Stimulated activated CD8-positive, alpha-beta memory T cell treated with anti-CD3 and anti-CD28 coated beads, Interleukin-15, amount 100 ng/mL, for 4 hours (primary cell): Measurements from ENCODE around the gene NOS1AP.

Experiments
- DNase-seq, 2 donors: peaks; one replicate each; pipeline ENCODE4 v3.0.0-alpha.2; 2020; ENCODE audit warnings: low read depth in 2 of 2

Gene NOS1AP

GRCh38 chr1:162219461-162219860, 150.0 kb downstream of the NOS1AP start:
- DNase-seq, result no peak

DNA sequence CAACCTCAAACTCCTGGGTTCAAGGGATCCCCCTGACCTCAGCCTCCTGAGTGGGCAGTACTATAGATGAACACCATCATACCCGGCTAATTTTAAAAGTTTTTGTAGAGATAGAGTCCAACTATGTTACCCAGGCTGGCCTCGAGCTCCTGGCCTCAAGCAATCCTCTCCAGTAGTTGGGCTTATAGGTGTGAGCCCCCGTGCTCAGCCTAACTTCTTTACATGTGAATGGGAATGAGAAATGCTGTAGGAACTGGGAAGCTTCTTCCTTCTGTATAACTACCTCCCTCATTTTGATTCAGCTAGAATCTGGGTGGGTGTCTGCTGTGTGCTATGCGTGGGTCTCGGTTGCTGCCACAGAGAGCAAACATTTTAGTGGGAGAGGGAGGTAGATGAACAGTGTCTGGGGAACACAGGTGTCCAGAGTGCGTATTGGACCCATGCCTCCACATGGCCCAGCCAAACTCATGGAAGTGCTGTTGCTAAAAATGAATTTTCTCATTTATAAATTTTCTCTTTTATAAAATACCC, 150.6 kb downstream of the NOS1AP start:
- DNase-seq, result no peak

GRCh38 chr1:162222014-162222413, 152.5 kb downstream of the NOS1AP start:
- DNase-seq, result no peak

GRCh38 chr1:162222730-162223129, 153.2 kb downstream of the NOS1AP start:
- DNase-seq, result no peak

DNA sequence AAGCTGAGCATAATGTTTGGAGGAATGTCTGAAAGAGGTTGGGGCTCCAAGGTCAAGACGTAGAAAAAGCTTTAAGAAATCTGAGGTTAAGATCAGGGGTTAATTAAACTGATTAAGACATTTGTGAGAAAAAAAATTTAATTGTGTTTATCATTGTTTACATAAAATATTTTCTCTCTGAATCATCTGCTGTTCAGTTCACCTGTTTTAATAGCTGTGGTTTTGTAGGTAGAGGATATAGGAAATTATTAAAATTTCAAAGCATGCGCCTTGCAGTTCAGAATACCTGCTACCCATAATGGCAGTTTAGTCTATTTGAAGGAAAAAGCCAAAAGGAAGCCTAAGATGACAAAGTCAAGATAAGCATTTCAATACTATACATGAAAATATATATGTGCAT, 154.0 kb downstream of the NOS1AP start:
- DNase-seq, result no peak

GRCh38 chr1:162224267-162224666, 154.8 kb downstream of the NOS1AP start:
- DNase-seq, result no peak

DNA sequence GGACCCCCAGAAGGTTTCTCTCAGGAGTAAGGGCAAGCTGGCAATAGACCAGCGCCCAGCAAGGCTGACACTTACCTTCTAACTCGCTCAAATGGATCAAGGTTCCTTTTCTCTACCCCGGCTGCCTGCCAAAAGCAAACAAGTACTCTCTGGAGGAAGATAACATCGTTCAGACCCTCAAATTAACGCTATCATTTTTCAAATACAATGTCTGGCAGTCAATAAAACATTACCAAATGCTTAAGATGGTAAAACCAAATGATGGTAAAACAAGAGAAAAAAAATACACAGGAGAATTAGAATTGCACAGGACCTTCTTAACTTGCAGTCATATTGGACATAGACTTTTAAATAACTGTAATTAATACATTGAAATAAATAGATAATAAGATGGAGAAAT, 159.1 kb downstream of the NOS1AP start:
- DNase-seq, result no peak

- DNase-seq, result no peak
These were observed 160.1 kb downstream of the NOS1AP start for GRCh38 chr1:162229549-162229948.

GRCh38 chr1:162230096-162230495, 160.6 kb downstream of the NOS1AP start:
- DNase-seq, result no peak

- no peak for DNase-seq
These were observed 161.0 kb downstream of the NOS1AP start for GRCh38 chr1:162230517-162230916.

GRCh38 chr1:162232034-162232711, 162.7 kb downstream of the NOS1AP start:
- DNase-seq, result no peak

DNA sequence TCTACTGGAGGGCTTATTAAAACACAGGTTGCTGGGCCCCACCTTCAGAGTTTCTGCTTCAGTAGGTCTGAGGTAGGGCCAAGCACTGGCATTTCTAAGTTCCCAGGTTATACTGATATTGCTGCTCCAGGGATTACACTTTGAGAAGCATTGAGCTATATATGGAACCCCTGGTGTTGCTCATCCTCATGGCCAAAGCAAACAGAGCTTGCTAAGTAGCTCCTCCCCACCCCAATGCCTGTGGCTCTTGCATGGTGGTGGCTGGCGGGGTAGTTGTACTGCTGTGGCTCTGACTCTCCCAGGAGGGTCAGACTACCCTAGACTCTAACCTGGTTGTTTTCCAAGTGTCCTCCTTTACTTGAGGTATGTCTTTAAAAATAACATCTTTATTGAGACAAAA, 163.6 kb downstream of the NOS1AP start:
- DNase-seq, result no peak

DNA sequence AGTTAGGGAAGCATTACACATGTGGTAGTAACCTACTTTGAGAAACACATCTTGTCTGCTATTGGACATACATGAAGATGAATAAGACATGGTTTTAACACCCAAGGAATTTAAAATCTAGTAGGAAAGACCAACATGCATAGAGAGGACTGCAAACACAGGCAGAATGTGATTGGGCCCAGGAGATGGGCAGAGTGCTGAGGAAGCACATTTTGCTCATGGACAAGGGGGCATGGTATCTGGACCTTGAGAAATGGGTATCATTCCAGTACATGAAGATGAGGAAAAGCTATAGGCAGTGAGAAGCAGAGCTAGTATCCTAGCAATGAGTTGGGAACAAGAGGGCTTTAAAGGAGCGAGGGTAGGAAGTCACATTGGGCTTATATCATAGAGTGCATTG, 164.4 kb downstream of the NOS1AP start:
- no peak for DNase-seq

- no peak for DNase-seq
These were observed 165.1 kb downstream of the NOS1AP start for GRCh38 chr1:162234571-162234970.

- DNase-seq, result no peak
These were observed 165.8 kb downstream of the NOS1AP start for GRCh38 chr1:162235241-162235800.

DNA sequence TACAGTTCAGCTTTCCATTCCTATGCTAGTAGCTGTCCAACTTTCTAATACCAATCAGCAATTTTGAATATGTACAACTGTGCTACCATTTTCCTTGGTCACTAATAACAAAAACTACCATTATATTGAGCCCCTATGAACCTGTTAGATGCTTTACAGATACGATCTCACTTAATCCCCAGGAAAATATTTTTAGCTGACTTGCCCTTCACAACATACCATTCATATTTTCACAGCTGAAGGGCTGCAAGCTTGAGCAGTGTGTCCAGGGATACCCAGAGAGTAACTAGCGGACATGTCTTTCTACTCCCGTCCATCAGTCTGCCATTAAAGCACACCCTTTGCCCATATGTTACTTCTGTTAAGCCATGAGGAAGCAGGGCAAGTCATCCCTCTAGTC, 166.7 kb downstream of the NOS1AP start:
- no peak for DNase-seq

GRCh38 chr1:162236618-162237017, 167.1 kb downstream of the NOS1AP start:
- DNase-seq, result no peak

GRCh38 chr1:162240577-162240976, 171.1 kb downstream of the NOS1AP start:
- DNase-seq, result no peak

DNA sequence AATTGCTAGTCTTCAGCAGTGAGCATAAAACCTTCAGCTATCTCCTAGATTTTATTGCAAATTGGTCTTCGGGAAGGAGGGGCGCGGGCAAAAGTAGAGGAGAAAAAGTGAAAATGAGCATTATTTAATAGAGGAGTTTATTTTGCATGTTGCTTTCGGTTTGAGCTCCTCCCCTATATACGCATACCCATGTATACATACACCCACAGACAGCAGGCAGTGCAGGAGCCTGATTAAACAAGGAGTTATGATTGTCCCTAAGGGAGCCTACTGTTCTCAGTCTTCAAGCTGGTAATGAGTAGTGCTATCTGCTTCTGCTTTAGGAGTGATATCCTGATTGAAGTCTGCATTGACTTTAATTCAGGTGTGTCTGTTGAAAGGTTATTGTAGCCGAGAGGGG, 173.3 kb downstream of the NOS1AP start:
- no peak for DNase-seq

DNA sequence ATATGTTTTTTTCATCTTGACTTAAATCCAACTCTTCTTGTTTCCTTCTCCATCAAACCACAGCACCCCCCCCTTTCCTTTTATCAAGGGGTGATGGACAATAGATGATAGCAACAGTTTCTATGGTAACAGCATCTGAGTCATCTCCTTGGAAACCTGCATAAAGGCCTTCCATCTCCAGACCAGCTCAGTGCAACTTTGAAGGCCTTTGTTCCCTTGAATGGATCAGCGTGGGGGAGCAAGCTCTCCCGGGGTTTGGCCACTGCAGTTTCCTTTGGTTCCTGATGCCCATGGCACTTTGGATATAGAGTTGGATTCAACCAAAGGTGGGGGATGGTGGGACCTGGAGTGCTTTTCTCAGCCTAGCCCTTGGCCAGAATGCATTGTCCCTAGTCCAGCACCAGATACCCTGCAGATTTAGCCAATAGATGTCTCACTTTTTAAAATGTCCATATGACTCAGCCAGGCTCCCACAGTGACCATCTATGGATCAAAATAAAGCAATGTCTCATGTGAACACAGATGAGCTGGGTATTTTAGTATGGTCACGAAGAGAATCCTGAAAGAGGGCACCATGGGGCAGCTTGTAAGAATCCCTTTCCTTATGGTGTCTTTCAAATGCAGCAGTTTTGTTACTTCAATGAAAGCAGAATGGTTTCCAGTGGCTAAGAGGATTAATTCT, 179.5 kb downstream of the NOS1AP start:
- no peak for DNase-seq

DNA sequence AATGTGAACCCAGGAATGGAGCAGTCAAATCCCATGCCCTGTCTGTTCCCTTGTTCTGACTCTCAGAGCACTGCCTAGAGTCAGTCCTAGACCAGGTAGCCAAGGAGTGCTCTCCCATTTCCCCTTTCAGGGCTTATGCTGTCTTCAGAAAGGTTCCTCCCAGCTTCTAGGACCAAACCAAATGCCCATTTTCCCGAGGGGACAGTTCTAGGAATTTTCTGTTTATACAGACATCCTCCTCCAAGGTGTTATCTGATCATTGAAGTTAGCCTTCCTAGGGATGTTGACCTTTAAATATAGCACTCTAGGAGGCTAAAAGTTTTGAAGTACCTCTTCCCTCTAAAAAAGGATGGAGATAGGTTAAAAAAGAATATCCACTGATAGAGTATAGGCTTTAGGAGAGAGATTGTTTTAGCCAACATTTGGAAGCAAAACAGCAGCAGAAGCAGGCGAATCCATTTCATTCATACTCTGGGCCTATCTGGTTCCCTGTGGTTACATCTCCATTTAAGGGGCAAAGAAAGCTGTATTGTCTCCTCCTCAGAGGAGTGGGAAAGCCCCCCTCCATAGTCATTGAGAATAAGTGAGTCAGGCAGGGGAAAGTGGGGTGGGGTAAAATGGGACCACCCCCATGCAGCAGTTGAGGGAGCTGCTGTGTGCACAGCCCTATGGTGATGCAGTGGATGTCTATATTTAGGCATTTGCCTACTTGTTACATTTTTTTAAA, 180.7 kb downstream of the NOS1AP start:
- no peak for DNase-seq

DNA sequence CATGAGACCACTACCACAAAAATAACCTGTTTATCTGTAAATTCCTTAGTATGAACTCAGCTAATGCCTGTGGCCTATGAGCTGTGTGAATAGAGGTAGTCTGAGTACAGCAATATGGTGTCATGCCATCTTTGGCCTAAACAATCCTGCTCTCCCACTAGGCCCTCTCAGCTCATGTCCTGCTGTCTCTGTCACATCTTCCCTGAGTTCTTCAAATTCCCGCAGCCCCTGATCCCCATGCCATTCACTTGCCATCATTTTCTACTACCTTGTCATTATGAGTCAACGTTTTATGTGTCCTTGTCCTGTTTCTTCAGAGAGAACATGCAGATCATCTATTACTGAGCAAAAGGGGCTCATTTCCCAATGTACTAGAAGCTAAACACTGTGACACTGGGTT, 181.6 kb downstream of the NOS1AP start:
- no peak for DNase-seq
